Calu3 (cell line): ENCODE data around the gene SFMBT2. TPM values are rescaled to one million over a fixed set of nuclear protein-coding genes. Genes with fewer than 3 reads are reported as not detected.
"Not testable (repeated sequence)": the region's sequence is repeated elsewhere in the genome, so short reads cannot be mapped to it uniquely, and the experiment has no call there.

Source experiments
- BruUV-seq: library from RNA; stranded (reverse); fragments of 400-500 nt; replicated peaks from 2 replicates; lab custom pipeline; 2021; lab: Mats Ljungman, UMichigan
- CTCF ChIA-PET: fragments of 300-600 bp; sonication (Branson Sonifier 250); formaldehyde crosslinking; loops from one replicate; lab custom pipeline; 2022; ENCODE audit warnings: antibody characterized with exemption; lab: Charles Lee
- DNase-seq: peaks from one replicate; pipeline ENCODE4 v3.0.0; 2022
- H3K27ac Mint-ChIP-seq: one replicate; pipeline ENCODE4 v1.8.0; 2022; ENCODE audit warnings: mixed read lengths; ENCODE audit not compliant: unreplicated experiment
- H3K27me3 Mint-ChIP-seq: one replicate; pipeline ENCODE4 v1.8.0; 2022; ENCODE audit warnings: mixed read lengths; ENCODE audit not compliant: unreplicated experiment
- H3K36me3 Mint-ChIP-seq: one replicate; pipeline ENCODE4 v1.8.0; 2022; ENCODE audit warnings: mild to moderate bottlenecking, moderate library complexity, mixed read lengths; ENCODE audit not compliant: insufficient read depth, unreplicated experiment
- H3K4me1 Mint-ChIP-seq: one replicate; pipeline ENCODE4 v1.8.0; 2022; ENCODE audit warnings: mild to moderate bottlenecking, low read depth, mixed read lengths; ENCODE audit not compliant: unreplicated experiment
- H3K4me3 Mint-ChIP-seq: one replicate; pipeline ENCODE4 v1.8.0; 2022; ENCODE audit warnings: mild to moderate bottlenecking, low read depth, moderate library complexity, mixed read lengths; ENCODE audit not compliant: unreplicated experiment
- H3K9me3 Mint-ChIP-seq: one replicate; pipeline ENCODE4 v1.8.0; 2022; ENCODE audit warnings: low read depth, mixed read lengths; ENCODE audit not compliant: unreplicated experiment
- CTCF ChIP-seq: fragments of 200-600 bp; IDR thresholded peaks from one replicate; pipeline ENCODE4 v1.8.0; 2022; ENCODE audit warnings: antibody characterized with exemption; ENCODE audit not compliant: unreplicated experiment
- intact Hi-C: fragments of 100-400 bp; cut with micrococcal nuclease; formaldehyde crosslinking; loops from one replicate; pipeline ENCODE4 v1.10.0; 2022; ENCODE audit not compliant: unreplicated experiment
- total RNA-seq: library from RNA; stranded (reverse); gene quantifications from 2 replicates; pipeline ENCODE4 v1.2.3, GENCODE V29; 2022

Gene SFMBT2
- total RNA-seq, 1 experiment from 2014 or later, result 0.64 TPM

- BruUV-seq, result no TSS peak
Measured at GRCh38 chr10:7192061-7192460, 218.8 kb downstream of the SFMBT2 start.

GRCh38 chr10:7190772-7191171 lies 220.1 kb downstream of the SFMBT2 start:
- not testable (repeated sequence) for DNase-seq, H3K36me3 Mint-ChIP-seq

More at GRCh38 chr10:7192061-7192460, 218.8 kb downstream of the SFMBT2 start:
- intact Hi-C loops, result no loop called here
- Mint-ChIP-seq H3K27ac (no peak overlapping the region), H3K4me1 (no peaks in the 10 kb centered on the region), H3K27me3 (peaks cover 50% of the 10 kb centered on the region), H3K4me3 (no peak overlapping the region), H3K9me3 (no peaks in the 10 kb centered on the region), H3K36me3 (no peaks in the 10 kb centered on the region)
- CTCF ChIA-PET, result no interaction called here
- no peak for TF ChIP-seq CTCF
- no peak for DNase-seq

GRCh38 chr10:7189909-7190308 lies 220.9 kb downstream of the SFMBT2 start:
- H3K36me3 Mint-ChIP-seq, result no peaks in the 10 kb centered on the region
- DNase-seq, result no peak
- CTCF ChIA-PET, result interaction anchor here (0.6 kb wide), 1 partner anchor 221 kb away, joined by 3 read pairs; the partner anchor contains the start of gene SFMBT2
- intact Hi-C loops, result no loop called here
- H3K4me1 Mint-ChIP-seq, result no peaks in the 10 kb centered on the region
- no peak overlapping the region for H3K4me3 Mint-ChIP-seq
- no peak for TF ChIP-seq CTCF
- H3K27ac Mint-ChIP-seq, result no peak overlapping the region
- H3K9me3 Mint-ChIP-seq, result no peaks in the 10 kb centered on the region
- no TSS peak for BruUV-seq
- H3K27me3 Mint-ChIP-seq, result peaks cover 29% of the 10 kb centered on the region

More at GRCh38 chr10:7190772-7191171, 220.1 kb downstream of the SFMBT2 start:
- H3K4me3 Mint-ChIP-seq, H3K27ac Mint-ChIP-seq, CTCF ChIA-PET, H3K9me3 Mint-ChIP-seq, BruUV-seq, intact Hi-C loops, H3K4me1 Mint-ChIP-seq: not testable (repeated sequence)
- H3K27me3 Mint-ChIP-seq, result peaks cover 37% of the 10 kb centered on the region

- CTCF ChIA-PET, result interaction anchor here (0.7 kb wide), 1 partner anchor 10 kb away, joined by 3 read pairs; no protein-coding TSS in a partner anchor
Measured at GRCh38 chr10:7188456-7189050, 222.3 kb downstream of the SFMBT2 start.

More at GRCh38 chr10:7188456-7189050, 222.3 kb downstream of the SFMBT2 start:
- Mint-ChIP-seq H3K27ac (no peak overlapping the region), H3K9me3 (no peaks in the 10 kb centered on the region), H3K27me3 (peaks cover 23% of the 10 kb centered on the region), H3K4me3 (no peak overlapping the region), H3K4me1 (no peaks in the 10 kb centered on the region), H3K36me3 (no peaks in the 10 kb centered on the region)
- intact Hi-C loops, result no loop called here
- no TSS peak for BruUV-seq
- TF ChIP-seq CTCF, result no peak
- DNase-seq, result no peak
